Ishikawa (cell line): ENCODE results near the gene ANAPC16.
A peak's percentile ranks its signal among the peaks of the same experiment; 100 is the strongest.

Experiments used
- CEBPB ChIP-seq: IDR thresholded peaks from 2 replicates; pipeline ENCODE4 v1.6.1; 2012
- CREB1 ChIP-seq: IDR thresholded peaks from 2 replicates; pipeline ENCODE4 v1.6.1; 2012; ENCODE audit warnings: low read depth
- EP300 ChIP-seq: IDR thresholded peaks from 2 replicates; pipeline ENCODE4 v1.6.1; 2012; ENCODE audit warnings: borderline replicate concordance
- NFIC ChIP-seq: IDR thresholded peaks from 2 replicates; pipeline ENCODE4 v1.6.1; 2012
- TAF1 ChIP-seq: IDR thresholded peaks from 2 replicates; pipeline ENCODE4 v1.6.1; 2012; ENCODE audit warnings: low read depth, mild to moderate bottlenecking
- TEAD4 ChIP-seq: IDR thresholded peaks from 2 replicates; pipeline ENCODE4 v1.6.1; 2012
- TF ChIP-seq, protein P1 (sequence below): IDR thresholded peaks from 2 replicates; pipeline ENCODE4 v1.6.1; 2012; ENCODE audit warnings: low read depth, mild to moderate bottlenecking
- TF ChIP-seq, protein P2 (sequence below): IDR thresholded peaks from 2 replicates; pipeline ENCODE4 v1.6.1; 2012

DNA sequence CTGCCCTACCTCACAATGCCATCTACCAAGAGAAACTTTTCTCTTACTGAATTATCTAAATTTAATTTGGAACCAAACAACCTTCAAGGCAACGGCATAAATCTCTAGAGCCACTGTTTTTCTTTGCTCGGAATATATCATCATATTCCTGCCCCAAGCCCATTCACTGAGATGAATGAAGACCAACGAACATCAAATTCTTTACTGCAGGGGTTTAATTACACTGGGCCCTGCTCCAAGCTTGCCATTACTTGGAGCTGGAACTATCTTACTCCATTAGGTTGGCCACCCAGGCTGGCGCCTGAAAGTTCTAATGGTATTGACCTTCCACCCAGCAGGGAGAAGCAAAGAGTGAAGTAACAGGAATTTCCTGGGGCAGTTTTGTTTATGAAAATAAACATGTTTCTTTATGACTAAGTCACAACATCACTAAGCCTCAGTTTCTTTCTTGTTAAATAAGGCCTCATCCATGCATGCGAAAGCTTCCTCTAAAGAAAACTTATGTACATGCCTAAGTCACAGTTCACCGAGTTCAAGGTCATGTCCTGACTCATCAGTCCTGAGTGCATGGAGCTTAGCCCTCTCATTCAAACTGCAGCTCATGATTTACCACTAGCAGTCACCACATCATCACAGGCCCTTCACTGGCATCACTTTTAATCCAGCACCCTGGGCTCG, 42.1 kb upstream of the ANAPC16 start:
- peak; percentile 70 for TF ChIP-seq EP300
- no peak for TF ChIP-seq TAF1
- no peak for TF ChIP-seq CREB1
- TF ChIP-seq, protein P1, sequence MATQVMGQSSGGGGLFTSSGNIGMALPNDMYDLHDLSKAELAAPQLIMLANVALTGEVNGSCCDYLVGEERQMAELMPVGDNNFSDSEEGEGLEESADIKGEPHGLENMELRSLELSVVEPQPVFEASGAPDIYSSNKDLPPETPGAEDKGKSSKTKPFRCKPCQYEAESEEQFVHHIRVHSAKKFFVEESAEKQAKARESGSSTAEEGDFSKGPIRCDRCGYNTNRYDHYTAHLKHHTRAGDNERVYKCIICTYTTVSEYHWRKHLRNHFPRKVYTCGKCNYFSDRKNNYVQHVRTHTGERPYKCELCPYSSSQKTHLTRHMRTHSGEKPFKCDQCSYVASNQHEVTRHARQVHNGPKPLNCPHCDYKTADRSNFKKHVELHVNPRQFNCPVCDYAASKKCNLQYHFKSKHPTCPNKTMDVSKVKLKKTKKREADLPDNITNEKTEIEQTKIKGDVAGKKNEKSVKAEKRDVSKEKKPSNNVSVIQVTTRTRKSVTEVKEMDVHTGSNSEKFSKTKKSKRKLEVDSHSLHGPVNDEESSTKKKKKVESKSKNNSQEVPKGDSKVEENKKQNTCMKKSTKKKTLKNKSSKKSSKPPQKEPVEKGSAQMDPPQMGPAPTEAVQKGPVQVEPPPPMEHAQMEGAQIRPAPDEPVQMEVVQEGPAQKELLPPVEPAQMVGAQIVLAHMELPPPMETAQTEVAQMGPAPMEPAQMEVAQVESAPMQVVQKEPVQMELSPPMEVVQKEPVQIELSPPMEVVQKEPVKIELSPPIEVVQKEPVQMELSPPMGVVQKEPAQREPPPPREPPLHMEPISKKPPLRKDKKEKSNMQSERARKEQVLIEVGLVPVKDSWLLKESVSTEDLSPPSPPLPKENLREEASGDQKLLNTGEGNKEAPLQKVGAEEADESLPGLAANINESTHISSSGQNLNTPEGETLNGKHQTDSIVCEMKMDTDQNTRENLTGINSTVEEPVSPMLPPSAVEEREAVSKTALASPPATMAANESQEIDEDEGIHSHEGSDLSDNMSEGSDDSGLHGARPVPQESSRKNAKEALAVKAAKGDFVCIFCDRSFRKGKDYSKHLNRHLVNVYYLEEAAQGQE = no peak; the same call in 1 of the 2 replicates
- 0 out of 2 replicates have a peak, but pooled peaks have one; percentile 30 for TF ChIP-seq CEBPB
- TF ChIP-seq, protein P2, sequence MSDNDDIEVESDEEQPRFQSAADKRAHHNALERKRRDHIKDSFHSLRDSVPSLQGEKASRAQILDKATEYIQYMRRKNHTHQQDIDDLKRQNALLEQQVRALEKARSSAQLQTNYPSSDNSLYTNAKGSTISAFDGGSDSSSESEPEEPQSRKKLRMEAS = 0 out of 2 replicates have a peak, but pooled peaks have one; percentile 48
- peak; percentile 50 for TF ChIP-seq TEAD4
- peak; percentile 86 for TF ChIP-seq NFIC
